Right cardiac atrium (tissue), 5 donors: ENCODE results near the gene AIP. TPM values are rescaled to one million over a fixed set of nuclear protein-coding genes. Genes with fewer than 3 reads are reported as not detected.

ENCODE experiments used
- ATAC-seq, 2 donors: fragments of 200-7000 bp; cut with Tn5 transposase; one replicate each; pipeline versions ENCODE4 v1.8.0 to v1.9.1; 2020; ENCODE audit warnings: moderate library complexity in 2 of 2, mild to moderate bottlenecking in 1 of 2
- DNase-seq, 3 donors: peaks; one replicate each; pipeline ENCODE4 v3.0.0-alpha.2; 2020
- H3K27ac ChIP-seq: one replicate; pipeline ENCODE4 v1.5.1; 2013; ENCODE audit warnings: mild to moderate bottlenecking, low read length, control low read depth, moderate library complexity
- H3K27me3 ChIP-seq: one replicate; pipeline ENCODE4 v1.6.1; 2013; ENCODE audit not compliant: control insufficient read depth, insufficient read depth
- H3K4me1 ChIP-seq: one replicate; pipeline ENCODE4 v1.6.1; 2013; ENCODE audit warnings: low read length; ENCODE audit not compliant: control insufficient read depth, insufficient read depth
- H3K4me3 ChIP-seq: one replicate; pipeline ENCODE4 v1.5.1; 2013; ENCODE audit warnings: low read length, control low read depth
- H3K9me3 ChIP-seq: one replicate; pipeline ENCODE4 v1.6.1; 2013; ENCODE audit warnings: low read length; ENCODE audit not compliant: control insufficient read depth
- WGBS: extraction: QIAGEN DNeasy Blood & Tissue Kit; methylation state at CpG from one replicate; pipeline ENCODE4 v1.1.7; 2013; 5-methylcytosine and 5-hydroxymethylcytosine counted together
- intact Hi-C, 4 donors: fragments of 100-400 bp; cut with DNase I; formaldehyde crosslinking; loops; one replicate each; pipeline versions ENCODE4 v1.11.0 to v1.14.0; 2022 to 2023
- polyA plus RNA-seq: library from polyadenylated mRNA; stranded (reverse); fragments of 200-250 nt; gene quantifications from one replicate; pipeline ENCODE4 v1.2.3, GENCODE V29; 2013
- total RNA-seq, 4 donors: library from RNA; stranded (reverse); fragmentation: NEBNext Ultra II Directional; extraction: Animal tissue kit (Norgen Biotek cat#: 25700); gene quantifications; one replicate each; pipeline ENCODE4 v1.2.1, GENCODE V29; 2021
- donor health status: healthy with polysubstance abuse.
- donor health status: DM: no; HTN: yes; CAD: no.
- donor health status: DM: no; HTN: no; CAD: no.
- donor health status: DM: no; HTN: yes; CAD: no; lungs with severe emphysema.
- donor health status: DM: yes; HTN: yes; CAD: no.

Gene AIP
- total and polyA plus RNA-seq, 5 donors = 50.8 to 74.2 (median 64.2) TPM

- DNase-seq = peak in 2 of 3 donors; percentile 44 to 55
- Histone ChIP-seq H3K27me3 (no peaks in the 10 kb centered on the region), H3K4me1 (peaks cover 6% of the 10 kb centered on the region), H3K4me3 (no peak overlapping the region), H3K27ac (no peak overlapping the region), H3K9me3 (no peaks in the 10 kb centered on the region)
- no peak for ATAC-seq
- 81% methylated on average over 25 of the region's 25 CpGs for WGBS
- intact Hi-C loops = no loop called here
Measured at GRCh38 chr11:67489203-67489884, 6.5 kb downstream of the AIP start.

GRCh38 chr11:67489885-67490726 is 7.3 kb downstream of the AIP start:
- ATAC-seq (no peak), DNase-seq (peak in 1 of 3 donors; percentile 53)
- H3K4me3 ChIP-seq = no peak overlapping the region
- H3K9me3 ChIP-seq = no peaks in the 10 kb centered on the region
- 87% methylated on average over 23 of the region's 23 CpGs for WGBS
- H3K27me3 ChIP-seq = no peaks in the 10 kb centered on the region
- no peak overlapping the region for H3K27ac ChIP-seq
- intact Hi-C loops = no loop called here
- H3K4me1 ChIP-seq = no peaks in the 10 kb centered on the region

- Histone ChIP-seq H3K27me3 (no peaks in the 10 kb centered on the region), H3K27ac (no peak overlapping the region), H3K4me1 (no peaks in the 10 kb centered on the region), H3K4me3 (no peak overlapping the region), H3K9me3 (no peaks in the 10 kb centered on the region)
- 70% methylated on average over 15 of the region's 15 CpGs for WGBS
- ATAC-seq (no peak), DNase-seq (peak in 1 of 3 donors; percentile 48)
- intact Hi-C loops = no loop called here
Measured at GRCh38 chr11:67490727-67491065, 7.9 kb downstream of the AIP start.

- intact Hi-C loops = no loop called here
- no peak overlapping the region for H3K4me3 ChIP-seq
- H3K27me3 ChIP-seq = no peaks in the 10 kb centered on the region
- no peaks in the 10 kb centered on the region for H3K4me1 ChIP-seq
- WGBS = 79% methylated on average over 24 of the region's 24 CpGs
- peak in 1 of 3 donors; percentile 51 for DNase-seq
- H3K27ac ChIP-seq = no peak overlapping the region
- H3K9me3 ChIP-seq = no peaks in the 10 kb centered on the region
- no peak for ATAC-seq
Measured at GRCh38 chr11:67491276-67492068, 8.6 kb downstream of the AIP start.

GRCh38 chr11:67492069-67492727 is 9.4 kb downstream of the AIP start:
- H3K27ac ChIP-seq = no peak overlapping the region
- no peaks in the 10 kb centered on the region for H3K27me3 ChIP-seq
- ATAC-seq (no peak), DNase-seq (peak in 1 of 3 donors; percentile 50)
- no peaks in the 10 kb centered on the region for H3K9me3 ChIP-seq
- no peak overlapping the region for H3K4me3 ChIP-seq
- H3K4me1 ChIP-seq = no peaks in the 10 kb centered on the region
- intact Hi-C loops = no loop called here
- WGBS = 85% methylated on average over 19 of the region's 19 CpGs

- ATAC-seq (no peak), DNase-seq (peak in 1 of 3 donors; percentile 63)
- intact Hi-C loops = no loop called here
- 82% methylated on average over 46 of the region's 46 CpGs for WGBS
- Histone ChIP-seq H3K4me1 (no peaks in the 10 kb centered on the region), H3K27ac (no peak overlapping the region), H3K27me3 (no peaks in the 10 kb centered on the region), H3K4me3 (no peak overlapping the region), H3K9me3 (no peaks in the 10 kb centered on the region)
Measured at GRCh38 chr11:67492801-67493547, 10.1 kb downstream of the AIP start.

GRCh38 chr11:67493548-67494370 is 10.9 kb downstream of the AIP start:
- intact Hi-C loops = no loop called here
- Histone ChIP-seq H3K9me3 (no peaks in the 10 kb centered on the region), H3K27me3 (no peaks in the 10 kb centered on the region), H3K4me3 (no peak overlapping the region), H3K4me1 (no peaks in the 10 kb centered on the region), H3K27ac (no peak overlapping the region)
- no peak for ATAC-seq
- 96% methylated on average over 65 of the region's 65 CpGs for WGBS
- peak in 1 of 3 donors; percentile 67 for DNase-seq

GRCh38 chr11:67494371-67495233 is 11.8 kb downstream of the AIP start:
- H3K4me1 ChIP-seq = no peaks in the 10 kb centered on the region
- 93% methylated on average over 59 of the region's 59 CpGs for WGBS
- intact Hi-C loops = no loop called here
- ATAC-seq (no peak), DNase-seq (peak in 1 of 3 donors; percentile 68)
- H3K4me3 ChIP-seq = no peak overlapping the region
- H3K27ac ChIP-seq = no peak overlapping the region
- no peaks in the 10 kb centered on the region for H3K27me3 ChIP-seq
- H3K9me3 ChIP-seq = no peaks in the 10 kb centered on the region
